ENCODE measurements around the gene RELL1. TPM values are rescaled to one million over a fixed set of nuclear protein-coding genes. Genes with fewer than 3 reads are reported as not detected.
"Not testable (repeated sequence)": the region's sequence is repeated elsewhere in the genome, so short reads cannot be mapped to it uniquely, and the experiment has no call there.

Gene RELL1
- total RNA-seq, 2 donors from 2014 or later: 53.7 to 75.0 TPM

- DNase-seq (no peak), ATAC-seq (peak; percentile 50)
- intact Hi-C loops (cut with DNase I, micrococcal nuclease): no loop called here
Measured at GRCh38 chr4:37670249-37670648, 15.9 kb downstream of the RELL1 start.

DNA sequence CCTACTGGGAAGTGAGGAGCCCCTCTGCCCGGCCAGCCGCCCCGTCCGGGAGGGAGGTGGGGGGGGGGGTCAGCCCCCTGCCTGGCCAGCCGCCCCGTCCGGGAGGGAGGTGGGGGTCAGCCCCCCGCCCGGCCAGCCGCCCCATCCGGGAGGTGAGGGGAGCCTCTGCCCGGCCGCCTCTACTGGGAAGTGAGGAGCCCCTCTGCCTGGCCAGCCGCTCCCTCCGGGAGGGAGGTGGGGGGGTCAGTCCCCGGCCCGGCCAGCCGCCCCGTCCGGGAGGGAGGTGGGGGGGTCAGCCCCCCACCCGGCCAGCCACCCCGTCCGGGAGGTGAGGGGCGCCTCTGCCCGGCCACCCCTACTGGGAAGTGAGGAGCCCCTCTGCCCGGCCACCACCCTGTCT is 17.1 kb downstream of the RELL1 start:
- intact Hi-C loops (cut with DNase I, micrococcal nuclease); ATAC-seq; DNase-seq: not testable (repeated sequence)

DNA sequence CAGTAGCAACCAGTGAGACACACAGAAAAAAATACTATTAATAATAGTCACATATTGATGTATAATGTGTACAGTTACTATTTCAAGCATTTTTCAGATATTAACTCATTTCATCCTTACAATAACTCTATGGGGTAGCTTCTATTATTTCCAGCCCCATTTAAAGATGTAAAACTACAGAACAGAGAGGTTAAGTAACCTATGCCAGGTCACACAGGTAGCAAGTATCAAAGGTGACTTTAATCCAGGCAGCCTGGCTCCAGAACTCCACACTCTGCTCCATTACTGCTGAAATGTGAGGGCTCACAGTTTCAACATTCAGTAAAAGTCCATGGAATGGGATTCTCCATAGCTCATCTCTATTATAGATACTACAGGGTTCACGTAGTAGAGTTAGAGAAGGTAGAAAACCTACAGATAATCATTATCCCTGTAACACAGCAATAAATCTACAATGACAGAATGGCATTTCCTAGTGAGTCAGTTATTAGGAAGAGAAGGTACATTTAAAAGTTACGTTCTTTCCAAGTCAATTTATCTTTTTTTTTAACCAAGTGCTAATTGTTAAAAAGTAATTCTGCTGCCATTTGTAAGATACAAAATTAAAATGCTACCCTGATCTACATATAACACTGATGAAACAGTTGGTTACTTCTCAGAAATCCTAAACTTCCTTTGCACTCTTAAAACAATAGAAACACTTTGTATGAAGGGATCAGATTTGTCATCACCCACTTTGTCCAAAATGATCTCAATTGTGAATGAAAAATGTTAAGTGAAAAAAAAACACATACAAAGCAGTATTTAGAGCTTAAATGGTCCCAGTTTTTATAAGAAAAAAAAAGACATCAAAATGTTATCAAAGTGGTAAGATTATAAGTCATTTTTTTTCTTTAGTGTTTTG is 18.7 kb downstream of the RELL1 start:
- DNase-seq: no peak
- intact Hi-C loops (cut with DNase I, micrococcal nuclease): no loop called here
- ATAC-seq: no peak

- intact Hi-C loops (cut with DNase I, micrococcal nuclease): no loop called here
- DNase-seq (peak in 1 of 2 donors; percentile 66), ATAC-seq (peak; percentile 81)
Measured at GRCh38 chr4:37666625-37667071, 19.5 kb downstream of the RELL1 start.

- peak in 1 of 2 donors; percentile 41 for DNase-seq
- peak; percentile 79 for ATAC-seq
- intact Hi-C loops (cut with DNase I, micrococcal nuclease): no loop called here
Measured at GRCh38 chr4:37665333-37666320, 20.5 kb downstream of the RELL1 start.

- intact Hi-C loops (cut with DNase I, micrococcal nuclease): no loop called here
- DNase-seq: no peak
- no peak for ATAC-seq
Measured at GRCh38 chr4:37664696-37665095, 21.5 kb downstream of the RELL1 start.

- DNase-seq (no peak), ATAC-seq (no peak)
- intact Hi-C loops (cut with DNase I, micrococcal nuclease): no loop called here
Measured at GRCh38 chr4:37663552-37663951, 22.6 kb downstream of the RELL1 start.

DNA sequence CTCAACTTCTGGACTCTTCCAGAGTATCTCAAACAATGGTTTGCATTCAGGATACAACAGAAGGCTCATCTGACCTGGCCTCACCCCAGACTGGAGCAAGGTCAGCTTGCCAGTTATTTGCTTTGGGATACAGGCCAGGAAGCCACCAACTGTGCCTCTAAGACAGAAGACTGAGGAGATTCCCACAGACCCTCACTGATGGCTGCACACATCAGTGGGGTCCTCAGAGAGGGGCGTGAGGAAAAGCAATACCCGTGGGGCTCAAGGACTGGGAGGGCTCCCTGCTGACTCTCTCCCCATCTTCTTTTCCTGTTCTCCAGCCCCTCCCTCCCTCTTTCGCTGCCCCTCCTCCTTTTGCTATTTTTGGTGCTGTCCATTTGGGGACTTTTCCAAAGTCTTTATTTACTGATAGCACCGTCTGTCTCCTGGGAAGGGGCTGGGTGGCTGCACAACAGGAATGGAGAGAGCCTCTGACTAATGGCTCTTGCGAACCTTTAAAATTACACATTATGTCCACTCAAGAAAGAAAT is 23.2 kb downstream of the RELL1 start:
- no peak for DNase-seq
- ATAC-seq: no peak
- intact Hi-C loops (cut with DNase I, micrococcal nuclease): no loop called here

- ATAC-seq (no peak), DNase-seq (no peak)
- intact Hi-C loops (cut with DNase I, micrococcal nuclease): no loop called here
Measured at GRCh38 chr4:37662251-37662650, 23.9 kb downstream of the RELL1 start.

DNA sequence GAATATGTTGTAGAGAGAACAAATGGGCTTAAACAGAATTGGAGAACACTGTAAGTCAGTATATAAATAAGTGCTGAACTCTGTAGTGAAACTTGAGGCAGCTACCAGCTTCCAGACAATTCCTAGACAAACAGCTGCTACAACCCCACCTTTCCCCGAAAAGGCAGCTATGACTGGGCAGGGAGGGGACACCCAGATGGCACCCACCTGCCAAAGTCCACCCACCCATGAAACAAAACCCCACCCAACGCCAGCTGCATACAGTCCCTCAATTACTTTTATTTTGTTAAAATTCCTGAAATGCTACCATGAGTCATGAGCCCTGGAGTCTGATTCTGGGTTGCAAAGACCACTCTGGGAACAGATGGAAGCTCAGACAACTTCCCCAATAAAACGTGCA is 24.4 kb downstream of the RELL1 start:
- ATAC-seq: no peak
- intact Hi-C loops (cut with DNase I, micrococcal nuclease): no loop called here
- no peak for DNase-seq

GRCh38 chr4:37659696-37660095 is 26.5 kb downstream of the RELL1 start:
- ATAC-seq (no peak), DNase-seq (no peak)
- intact Hi-C loops (cut with DNase I, micrococcal nuclease): no loop called here

- intact Hi-C loops (cut with DNase I, micrococcal nuclease): no loop called here
- no peak for ATAC-seq
- no peak for DNase-seq
Measured at GRCh38 chr4:37656649-37657048, 29.5 kb downstream of the RELL1 start.

GRCh38 chr4:37653601-37654000 is 32.6 kb downstream of the RELL1 start:
- DNase-seq (no peak), ATAC-seq (peak; percentile 68)
- intact Hi-C loops (cut with DNase I, micrococcal nuclease): no loop called here

- DNase-seq (no peak), ATAC-seq (no peak)
- intact Hi-C loops (cut with DNase I, micrococcal nuclease): no loop called here
Measured at GRCh38 chr4:37652747-37653527, 33.2 kb downstream of the RELL1 start.

GRCh38 chr4:37651781-37652377 is 34.3 kb downstream of the RELL1 start:
- ATAC-seq: no peak
- intact Hi-C loops (cut with DNase I, micrococcal nuclease): no loop called here
- no peak for DNase-seq

- intact Hi-C loops (cut with DNase I, micrococcal nuclease): no loop called here
- ATAC-seq: no peak
- DNase-seq: no peak
Measured at GRCh38 chr4:37650481-37650880, 35.7 kb downstream of the RELL1 start.

DNA sequence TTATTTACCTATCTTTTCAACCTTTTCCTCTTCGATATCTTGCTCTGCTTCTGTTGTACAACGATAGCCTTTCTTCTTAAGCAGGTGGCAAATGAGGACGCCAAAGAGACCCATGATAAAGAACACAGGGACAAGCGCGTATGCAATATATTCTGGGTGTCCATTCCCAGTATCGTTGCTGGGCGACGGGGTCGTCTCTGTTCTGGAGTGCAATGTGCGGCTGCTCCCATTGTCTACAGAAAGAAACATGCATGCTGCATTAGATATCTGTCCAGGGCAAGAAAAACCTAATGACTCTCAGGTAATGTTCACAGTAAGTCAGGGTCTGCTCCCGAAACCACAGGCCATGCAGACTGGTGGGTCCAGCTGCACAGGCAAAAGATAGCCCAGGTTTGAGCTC is 36.9 kb downstream of the RELL1 start:
- DNase-seq (no peak), ATAC-seq (no peak)
- intact Hi-C loops (cut with DNase I, micrococcal nuclease): no loop called here
